ENCODE data around the gene OR2A14.

OR2A14 gene

GRCh38 chr7:144109283-144109682 is 13.7 kb upstream of the OR2A14 start, which contains the start of gene OR2A2:
TSS of gene OR2A2 (plus strand) at chr7:144109583. CDS start at chr7:144109583, 0 bp downstream.
- Histone ChIP-seq H3K27me3 (ENCODE audit: insufficient read depth, poor library complexity, severe bottlenecking) (no peaks in the 10 kb centered on the region), H3K4me3 (replicated peaks; ENCODE audit: insufficient read depth, low read length) (no peak within 1 kb of the TSS), H3K27ac (replicated peaks) (no peak within 1 kb of the TSS)
- TF ChIP-seq POLR2AphosphoS5 (IDR thresholded peaks at IDR 0.05; ENCODE audit: low read depth) (no peak), CTCF (IDR thresholded peaks at IDR 0.05; ENCODE audit: insufficient read depth, low read length) (no peak), GABPA (IDR thresholded peaks at IDR 0.05; ENCODE audit: low read depth) (no peak), SPI1 (IDR thresholded peaks at IDR 0.05; ENCODE audit: borderline replicate concordance, low read depth) (no peak), REST (IDR thresholded peaks at IDR 0.05; ENCODE audit: insufficient replicate concordance, low read depth) (no peak)
- no peak for DNase-seq (ENCODE audit: low read depth in 1 of 2, low spot score in 1 of 2)

GRCh38 chr7:144110272-144110671 is 12.7 kb upstream of the OR2A14 start:
- no peak for DNase-seq (ENCODE audit: low read depth in 1 of 2, low spot score in 1 of 2)

GRCh38 chr7:144113651-144114050 is 9.3 kb upstream of the OR2A14 start:
- no peak for DNase-seq (ENCODE audit: low read depth in 1 of 2, low spot score in 1 of 2)
- Histone ChIP-seq H3K27me3 (ENCODE audit: insufficient read depth, poor library complexity, severe bottlenecking) (no peaks in the 10 kb centered on the region), H3K4me3 (replicated peaks; ENCODE audit: insufficient read depth, low read length) (no peak overlapping the region), H3K27ac (replicated peaks) (no peak overlapping the region)
- no peak for TF ChIP-seq GABPA (IDR thresholded peaks at IDR 0.05; ENCODE audit: low read depth)
- TF ChIP-seq POLR2AphosphoS5 (IDR thresholded peaks at IDR 0.05; ENCODE audit: low read depth), result no peak
- TF ChIP-seq REST (IDR thresholded peaks at IDR 0.05; ENCODE audit: insufficient replicate concordance, low read depth), result no peak
- TF ChIP-seq CTCF (IDR thresholded peaks at IDR 0.05; ENCODE audit: insufficient read depth, low read length), result no peak
- TF ChIP-seq SPI1 (IDR thresholded peaks at IDR 0.05; ENCODE audit: borderline replicate concordance, low read depth), result no peak

More at GRCh38 chr7:144110272-144110671, 12.7 kb upstream of the OR2A14 start:
- no peak overlapping the region for H3K4me3 ChIP-seq (replicated peaks; ENCODE audit: insufficient read depth, low read length)
- no peaks in the 10 kb centered on the region for H3K27me3 ChIP-seq (ENCODE audit: insufficient read depth, poor library complexity, severe bottlenecking)
- no peak for TF ChIP-seq CTCF (IDR thresholded peaks at IDR 0.05; ENCODE audit: insufficient read depth, low read length)
- TF ChIP-seq REST (IDR thresholded peaks at IDR 0.05; ENCODE audit: insufficient replicate concordance, low read depth), result no peak
- TF ChIP-seq GABPA (IDR thresholded peaks at IDR 0.05; ENCODE audit: low read depth), result no peak
- no peak for TF ChIP-seq SPI1 (IDR thresholded peaks at IDR 0.05; ENCODE audit: borderline replicate concordance, low read depth)
- no peak for TF ChIP-seq POLR2AphosphoS5 (IDR thresholded peaks at IDR 0.05; ENCODE audit: low read depth)
- H3K27ac ChIP-seq (replicated peaks), result no peak overlapping the region

Measured in HL-60 (cell line).